NCI-H187 (cell line): ENCODE measurements around the gene ANKRD44.

Experiments used
- DNase-seq, 2 experiments: peaks; one replicate each; lab custom pipeline; 2025; lab: John Stamatoyannopoulos, UW

Gene ANKRD44

GRCh38 chr2:196984903-196985302 lies 325.7 kb downstream of the ANKRD44 start:
- DNase-seq = no peak

GRCh38 chr2:196983934-196984333 lies 326.6 kb downstream of the ANKRD44 start:
- DNase-seq = no peak

DNA sequence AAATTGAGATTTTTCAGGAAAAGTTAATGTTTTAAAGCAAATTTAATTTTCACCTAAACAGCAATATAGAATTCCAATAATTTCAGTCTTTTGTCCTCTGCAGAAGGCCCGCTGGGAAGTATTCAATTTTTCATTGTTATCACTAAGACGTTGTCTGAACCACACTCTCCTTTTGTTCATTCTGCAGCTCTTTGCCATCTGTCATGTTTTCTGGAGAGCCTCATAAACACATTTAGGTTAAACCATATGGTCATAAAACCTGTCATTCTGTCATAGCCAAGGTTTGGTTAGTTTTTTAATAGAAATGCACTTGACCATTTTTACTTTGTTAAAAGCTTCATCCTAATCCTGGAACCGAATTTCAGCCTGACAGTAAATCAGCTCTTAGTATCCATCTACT lies 330.1 kb downstream of the ANKRD44 start:
- no peak for DNase-seq

- DNase-seq = no peak
Observed at GRCh38 chr2:196980001-196980400, 330.6 kb downstream of the ANKRD44 start.

- DNase-seq = no peak
Observed at GRCh38 chr2:196977507-196977906, 333.1 kb downstream of the ANKRD44 start.

DNA sequence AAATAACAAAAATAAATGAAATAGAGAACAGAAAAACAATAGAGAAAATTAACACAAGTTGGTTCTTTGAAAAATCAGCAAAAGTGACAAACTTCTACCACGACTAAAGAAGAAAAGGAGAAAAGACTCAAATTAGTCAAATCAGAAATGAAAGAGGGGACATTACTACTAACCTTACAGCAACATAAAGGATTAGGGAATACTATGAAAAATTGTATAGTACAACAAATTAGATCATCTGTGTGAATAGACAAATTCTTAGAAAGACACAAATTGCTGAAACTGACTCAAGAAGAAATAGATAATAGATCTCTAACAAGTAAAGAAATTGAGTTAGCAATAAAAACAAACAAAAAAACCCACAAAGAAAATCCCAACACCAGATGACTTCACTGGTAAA lies 335.6 kb downstream of the ANKRD44 start:
- DNase-seq = no peak

- no peak for DNase-seq
Observed at GRCh38 chr2:196971574-196972279, 338.9 kb downstream of the ANKRD44 start.

- DNase-seq = no peak
Observed at GRCh38 chr2:196970099-196970498, 340.5 kb downstream of the ANKRD44 start.

DNA sequence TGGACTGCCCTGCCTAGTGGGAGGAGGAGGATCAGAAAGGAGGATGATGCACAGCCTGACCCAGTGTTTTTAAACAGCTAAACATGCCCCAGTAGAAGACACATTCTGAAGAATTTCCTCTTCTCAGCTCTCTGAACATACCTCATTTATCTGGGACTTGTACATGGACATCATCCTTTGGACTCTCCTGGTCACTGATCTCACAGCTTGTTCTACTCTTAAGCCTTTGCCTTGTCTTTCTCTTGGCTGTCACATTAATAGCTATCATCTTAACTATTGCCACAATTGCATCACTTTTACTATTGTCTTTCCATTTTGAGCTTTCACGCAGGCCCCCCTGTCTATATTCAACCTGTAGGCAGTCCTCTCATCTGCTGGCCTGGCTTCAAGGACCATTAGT lies 342.1 kb downstream of the ANKRD44 start:
- DNase-seq = no peak

DNA sequence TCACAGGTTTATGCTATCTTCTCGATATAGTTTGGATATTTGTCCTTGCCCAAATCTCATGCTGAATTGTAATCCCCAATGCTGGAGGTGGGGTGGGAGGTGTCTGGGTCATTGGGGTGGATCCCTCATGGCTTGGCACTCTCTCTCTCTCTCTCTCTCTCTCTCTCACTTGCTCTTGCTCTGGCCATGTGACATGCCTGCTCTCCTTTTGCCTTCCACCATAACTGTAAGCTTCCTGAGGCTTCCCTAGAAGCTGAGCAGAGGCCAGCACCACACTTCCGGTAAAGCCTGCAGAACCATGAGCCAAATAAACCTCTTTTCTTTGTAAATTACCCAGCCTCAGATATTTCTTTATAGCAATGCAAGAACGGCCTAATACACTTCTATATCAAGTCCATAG lies 342.8 kb downstream of the ANKRD44 start:
- no peak for DNase-seq

DNA sequence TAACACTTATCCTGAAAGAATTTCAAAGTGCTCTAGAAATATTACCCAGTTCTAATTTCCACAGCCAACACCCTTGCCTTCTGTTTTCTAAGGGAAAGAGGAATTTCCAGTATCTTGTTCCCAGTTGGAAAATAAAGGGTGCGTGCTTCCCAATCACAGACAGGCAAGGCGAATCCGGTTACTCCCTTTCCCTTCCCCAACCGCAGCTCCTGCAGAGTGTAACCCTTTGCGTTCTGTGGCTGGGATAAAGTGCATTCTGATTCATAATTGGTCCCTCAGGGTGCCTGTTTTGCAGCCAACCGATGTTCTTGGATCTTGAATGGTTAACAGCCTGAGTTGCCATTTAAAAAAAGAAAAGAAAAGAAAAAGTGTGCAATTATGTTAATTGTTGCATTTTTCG lies 343.5 kb downstream of the ANKRD44 start:
- DNase-seq = no peak

GRCh38 chr2:196966061-196966460 lies 344.5 kb downstream of the ANKRD44 start:
- DNase-seq = no peak

- DNase-seq = no peak
Observed at GRCh38 chr2:196965651-196966050, 344.9 kb downstream of the ANKRD44 start.

DNA sequence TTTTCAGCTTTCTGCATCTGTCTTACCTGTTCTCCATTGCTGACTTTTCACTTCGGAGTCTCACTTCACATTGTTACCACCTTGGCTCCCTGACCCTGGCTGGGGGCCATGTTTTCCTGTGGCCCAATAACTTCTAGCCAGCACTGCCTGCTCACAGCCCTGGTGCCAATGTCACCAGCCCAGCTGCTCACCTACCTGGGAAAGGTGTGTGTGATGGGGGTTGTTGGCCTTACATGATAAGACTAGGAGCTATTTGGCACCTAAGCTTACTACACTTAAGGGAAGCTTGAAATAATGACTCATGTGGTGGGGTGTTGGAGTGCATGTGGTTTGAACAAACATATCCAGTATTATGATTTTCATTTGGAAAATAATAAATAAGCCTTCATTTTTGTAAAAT lies 346.6 kb downstream of the ANKRD44 start:
- no peak for DNase-seq

DNA sequence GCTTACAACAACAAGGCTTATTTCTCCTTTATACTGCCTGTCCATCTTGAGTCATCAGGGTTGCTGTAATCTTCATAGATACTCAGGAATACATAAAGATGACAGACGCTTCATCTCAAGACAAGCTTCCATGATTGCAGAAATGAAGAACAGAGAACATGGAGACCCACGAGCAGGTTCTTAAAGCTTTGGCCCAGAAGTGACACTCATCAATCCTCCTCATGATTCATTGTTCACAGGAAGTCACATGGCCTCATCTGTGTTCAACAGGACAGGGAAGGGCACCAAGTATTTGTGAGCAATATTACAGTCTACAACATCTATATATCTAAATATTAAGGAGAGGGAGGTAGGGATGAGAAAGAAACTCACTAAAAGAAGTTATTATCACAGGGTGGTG lies 347.5 kb downstream of the ANKRD44 start:
- no peak for DNase-seq

DNA sequence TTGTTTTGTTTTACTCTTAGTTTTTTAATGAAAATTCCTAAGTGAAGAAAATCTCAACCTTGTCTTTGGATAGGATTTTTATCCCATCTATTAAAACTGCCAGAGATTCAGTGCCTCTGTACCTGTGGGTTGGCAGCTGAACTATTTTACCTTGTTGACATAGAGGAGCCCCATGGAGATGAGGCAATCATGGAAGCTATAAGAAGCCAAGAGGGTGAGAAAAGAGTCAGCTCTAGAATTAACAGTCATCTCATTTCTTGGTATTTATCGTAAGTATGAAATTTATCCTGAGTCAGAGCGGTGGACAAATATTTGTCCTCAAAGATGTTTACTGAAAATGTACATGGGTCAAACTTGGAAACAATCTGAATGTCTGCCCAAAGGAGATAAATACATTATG lies 348.3 kb downstream of the ANKRD44 start:
- no peak for DNase-seq

DNA sequence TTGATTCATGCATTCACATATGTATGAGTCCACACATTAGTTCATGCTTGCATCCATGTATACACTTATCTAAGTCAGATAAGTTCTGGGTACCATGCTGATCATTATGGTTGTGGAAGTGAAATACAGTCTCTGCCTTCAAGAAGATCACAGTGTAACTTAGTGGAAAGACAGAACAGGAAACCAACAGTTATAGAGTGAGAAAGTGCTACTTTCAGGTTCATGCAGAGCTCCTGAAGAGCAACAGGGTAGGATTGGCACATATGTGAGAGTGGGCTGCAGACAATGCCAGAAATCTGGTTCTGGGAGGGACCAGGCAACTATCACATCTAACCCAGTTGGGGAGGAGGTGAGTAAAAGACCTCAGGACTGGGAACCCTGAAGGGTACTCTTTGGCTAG lies 348.7 kb downstream of the ANKRD44 start:
- no peak for DNase-seq

GRCh38 chr2:196959734-196960338 lies 350.7 kb downstream of the ANKRD44 start:
- no peak for DNase-seq

DNA sequence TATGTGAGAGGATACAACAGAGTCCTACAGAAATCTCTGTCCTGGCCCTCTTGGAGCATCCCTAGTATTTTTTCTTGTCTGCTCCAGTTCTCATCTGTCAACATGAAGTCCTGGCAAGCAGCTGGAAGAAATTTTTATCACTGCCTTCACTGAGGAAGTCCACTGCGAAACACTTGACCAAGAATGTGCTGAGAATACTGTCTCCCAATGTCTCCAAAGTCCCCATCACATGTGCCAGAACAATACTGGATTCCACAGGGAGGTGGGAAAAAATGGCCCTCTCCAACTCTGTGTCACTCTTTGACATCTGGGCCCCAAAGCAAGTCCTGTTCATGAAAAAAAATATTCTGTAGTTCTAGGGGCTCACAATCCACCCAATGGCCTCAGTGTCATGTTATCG lies 351.3 kb downstream of the ANKRD44 start:
- no peak for DNase-seq

- DNase-seq = no peak
Observed at GRCh38 chr2:196957881-196958525, 352.6 kb downstream of the ANKRD44 start.

DNA sequence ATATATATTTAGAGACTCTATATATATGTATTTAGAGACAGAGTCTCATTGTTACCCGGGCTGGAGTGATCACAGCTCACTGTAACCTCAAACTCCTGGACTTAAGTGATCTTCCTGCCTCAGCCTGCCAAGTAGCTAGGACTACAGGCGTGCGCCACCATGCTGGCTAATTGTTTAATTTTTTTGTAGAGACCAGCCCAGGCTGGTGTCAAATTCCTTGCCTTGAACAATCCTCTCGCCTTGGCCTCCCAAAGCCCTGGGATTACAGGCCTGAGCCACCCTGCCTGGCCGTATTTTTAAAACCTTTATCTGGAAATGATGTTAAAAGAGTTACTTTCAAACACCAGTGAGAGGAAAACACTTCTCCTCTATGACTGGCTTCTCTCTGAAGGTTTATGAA lies 353.1 kb downstream of the ANKRD44 start:
- no peak for DNase-seq

DNA sequence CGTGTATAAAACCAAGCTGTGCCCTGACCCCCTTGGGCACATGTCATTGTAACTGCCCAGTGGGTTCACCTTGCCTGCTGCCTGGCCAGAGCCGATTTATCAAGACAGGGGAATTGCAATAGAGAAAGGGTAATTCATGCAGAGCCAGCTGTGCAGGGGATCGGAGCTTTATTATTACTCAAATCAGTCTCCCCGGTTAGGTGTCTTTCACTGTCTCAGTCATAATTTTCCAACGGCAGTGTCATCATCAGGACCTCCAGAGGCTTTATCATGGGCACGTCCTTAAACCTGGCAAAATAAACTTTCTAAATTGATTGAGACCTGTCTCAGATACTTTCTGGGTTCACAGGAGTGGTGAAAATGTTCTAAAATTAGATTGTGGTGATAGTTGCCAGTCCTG lies 354.5 kb downstream of the ANKRD44 start:
- DNase-seq = no peak

DNA sequence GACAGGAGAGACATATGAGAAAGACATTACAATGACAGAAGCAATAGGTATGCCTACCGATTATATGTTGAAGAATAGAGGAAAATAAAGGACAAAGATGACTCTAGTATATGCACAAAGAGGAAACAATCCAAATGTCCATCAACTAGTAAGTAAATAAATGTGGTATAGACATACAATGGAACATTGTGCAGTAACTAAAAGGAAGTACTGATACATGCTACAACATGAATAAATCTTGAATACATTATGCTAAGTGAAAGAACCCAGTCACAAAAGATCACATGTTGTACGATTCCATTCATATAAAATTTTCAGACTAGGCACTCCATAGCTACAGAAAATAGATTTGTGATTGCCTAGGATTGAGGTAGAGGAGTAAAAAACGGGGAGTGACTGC lies 355.5 kb downstream of the ANKRD44 start:
- DNase-seq = no peak

- no peak for DNase-seq
Observed at GRCh38 chr2:196954001-196954400, 356.6 kb downstream of the ANKRD44 start.
